IMR-90 (cell line): ENCODE data around the gene GPRIN2. TPM values are rescaled to one million over a fixed set of nuclear protein-coding genes. Genes with fewer than 3 reads are reported as not detected.
"Not testable (repeated sequence)": the region's sequence is repeated elsewhere in the genome, so short reads cannot be mapped to it uniquely, and the experiment has no call there.

ENCODE experiments used
- ATAC-seq: fragments of 200-7000 bp; cut with Tn5 transposase; 2 replicates; pipeline ENCODE4 v1.9.1; 2020; ENCODE audit warnings: low read depth, mild to moderate bottlenecking, moderate library complexity
- BruUV-seq: library from RNA; stranded (reverse); fragments of 400-500 nt; replicated peaks from 2 replicates; lab custom pipeline; 2021; lab: Mats Ljungman, UMichigan
- CTCF ChIA-PET: fragments of 300-600 bp; formaldehyde crosslinking; extraction: SDS; loops from one replicate; lab custom pipeline; 2021; ENCODE audit warnings: antibody characterized with exemption; lab: Yijun Ruan, JAX
- POLR2A ChIA-PET: fragments of 300-600 bp; sonication (Branson Sonifier 250); formaldehyde crosslinking; loops from one replicate; lab custom pipeline; 2022; ENCODE audit warnings: antibody characterized with exemption; ENCODE audit not compliant: unreplicated experiment; lab: Charles Lee
- DNase-seq: peaks from one replicate; pipeline ENCODE4 v3.0.0; 2013
- H2AFZ ChIP-seq: replicated peaks from 2 replicates; pipeline ENCODE3; 2013; ENCODE audit warnings: low read length, mild to moderate bottlenecking; ENCODE audit not compliant: poor library complexity
- H2AK5ac ChIP-seq: 2 replicates; pipeline ENCODE4 v1.6.1; 2013; ENCODE audit warnings: low read depth, low read length, inconsistent platforms
- H2AK9ac ChIP-seq: replicated peaks from 2 replicates; pipeline ENCODE3; 2013; ENCODE audit warnings: mild to moderate bottlenecking, low read depth, low read length, moderate library complexity; ENCODE audit not compliant: poor library complexity
- H2BK120ac ChIP-seq: 2 replicates; pipeline ENCODE4 v1.6.1; 2013; ENCODE audit warnings: low read depth, low read length, inconsistent platforms
- H2BK15ac ChIP-seq: 3 replicates; pipeline ENCODE4 v1.6.1; 2013; ENCODE audit warnings: low read depth, low read length, inconsistent platforms
- H2BK20ac ChIP-seq: 2 replicates; pipeline ENCODE4 v1.6.1; 2013; ENCODE audit warnings: low read depth, mild to moderate bottlenecking, inconsistent platforms, low read length, moderate library complexity
- H2BK5ac ChIP-seq: 2 replicates; pipeline ENCODE4 v1.6.1; 2013; ENCODE audit warnings: mild to moderate bottlenecking, low read depth, low read length, inconsistent platforms; ENCODE audit not compliant: poor library complexity, severe bottlenecking
- H3K14ac ChIP-seq: replicated peaks from 2 replicates; pipeline ENCODE4 v1.6.1; 2013; ENCODE audit warnings: low read depth, low read length, inconsistent platforms
- H3K18ac ChIP-seq: 2 replicates; pipeline ENCODE4 v1.6.1; 2013; ENCODE audit warnings: low read depth, low read length, control low read depth
- H3K23ac ChIP-seq: 2 replicates; pipeline ENCODE4 v1.6.1; 2013; ENCODE audit warnings: low read depth, low read length, inconsistent platforms
- H3K27ac ChIP-seq: 2 replicates; pipeline ENCODE4 v1.5.1; 2013; ENCODE audit warnings: mild to moderate bottlenecking, control low read depth, low read length; ENCODE audit not compliant: insufficient read depth
- H3K27me3 ChIP-seq: 2 replicates; pipeline ENCODE4 v1.6.1; 2013; ENCODE audit warnings: low read length; ENCODE audit not compliant: control insufficient read depth, insufficient read depth
- H3K36me3 ChIP-seq: 2 replicates; pipeline ENCODE4 v1.6.1; 2013; ENCODE audit warnings: low read length, mixed read lengths; ENCODE audit not compliant: control insufficient read depth, insufficient read depth
- H3K4ac ChIP-seq: 2 replicates; pipeline ENCODE4 v1.6.1; 2013; ENCODE audit warnings: low read depth, low read length, inconsistent platforms
- H3K4me1 ChIP-seq: 2 replicates; pipeline ENCODE4 v1.6.1; 2013; ENCODE audit warnings: low read length, mixed read lengths; ENCODE audit not compliant: control insufficient read depth, insufficient read depth
- H3K4me2 ChIP-seq: 2 replicates; pipeline ENCODE4 v1.6.1; 2013; ENCODE audit warnings: low read depth, mild to moderate bottlenecking, control low read depth, low read length, moderate library complexity
- H3K4me3 ChIP-seq: 2 replicates; pipeline ENCODE4 v1.5.1; 2013; ENCODE audit warnings: low read depth, mild to moderate bottlenecking, control low read depth, low read length, moderate library complexity; ENCODE audit not compliant: insufficient read depth
- H3K56ac ChIP-seq: 2 replicates; pipeline ENCODE4 v1.6.1; 2013; ENCODE audit warnings: low read length, inconsistent platforms; ENCODE audit not compliant: insufficient read depth; ENCODE audit errors: extremely low read depth
- H3K79me1 ChIP-seq, 2 experiments: 2 replicates each; pipeline ENCODE4 v1.6.1; 2013; ENCODE audit warnings: low read length in 2 of 2, inconsistent platforms in 1 of 2, low read depth in 1 of 2
- H3K9ac ChIP-seq: 2 replicates; pipeline ENCODE4 v1.6.1; 2013; ENCODE audit warnings: low read depth, low read length, control low read depth
- H3K9me1 ChIP-seq: 2 replicates; pipeline ENCODE4 v1.6.1; 2013; ENCODE audit warnings: low read length, inconsistent platforms; ENCODE audit not compliant: insufficient read depth
- H3K9me3 ChIP-seq: 2 replicates; pipeline ENCODE4 v1.6.1; 2013; ENCODE audit warnings: low read length; ENCODE audit not compliant: control insufficient read depth, insufficient read depth
- H4K20me1 ChIP-seq: 2 replicates; pipeline ENCODE4 v1.6.1; 2013; ENCODE audit warnings: low read length, inconsistent platforms; ENCODE audit not compliant: insufficient read depth
- H4K5ac ChIP-seq: 2 replicates; pipeline ENCODE4 v1.6.1; 2013; ENCODE audit warnings: mild to moderate bottlenecking, low read depth, low read length, control low read depth
- H4K8ac ChIP-seq, 2 experiments: 2 replicates each; pipeline ENCODE4 v1.6.1; 2013; ENCODE audit warnings: low read depth in 2 of 2, low read length in 2 of 2, control low read depth in 1 of 2, inconsistent platforms in 1 of 2
- H4K91ac ChIP-seq: 2 replicates; pipeline ENCODE4 v1.6.1; 2013; ENCODE audit warnings: low read depth, low read length, inconsistent platforms; ENCODE audit not compliant: insufficient read depth
- WGBS, 2 experiments: methylation state at CpG; one replicate each; pipeline versions ENCODE4 v1.1.5 to v1.1.7; 2013; ENCODE audit warnings: missing lambda C conversion rate in 2 of 2; ENCODE audit not compliant: insufficient read length in 1 of 2; ENCODE audit errors: extremely low coverage in 2 of 2; 5-methylcytosine and 5-hydroxymethylcytosine counted together
- dilution Hi-C: fragments of 300-500 bp; cut with HindIII; formaldehyde crosslinking; loops from one replicate; pipeline ENCODE4 v1.14.3; 2018; ENCODE audit warnings: low sequenced_read_pairs; ENCODE audit not compliant: unreplicated experiment
- in situ Hi-C: fragments of 300-500 bp; cut with MboI; formaldehyde crosslinking; loops from 3 replicates; pipeline ENCODE4 v1.14.3; 2019; ENCODE audit warnings: low sequenced_read_pairs, inconsistent platforms, mixed read lengths
- intact Hi-C: fragments of 100-400 bp; cut with micrococcal nuclease; formaldehyde crosslinking; loops from 2 replicates; pipeline ENCODE4 v1.10.0; 2022
- polyA plus RNA-seq, 3 experiments: library from polyadenylated mRNA; depleted of rRNA; stranded (reverse); fragments of >200 nt; gene quantifications; 2 replicates each; pipeline ENCODE4 v1.2.3, GENCODE V29; 2012; ENCODE audit warnings: low replicate concordance in 1 of 3
- total RNA-seq: library from RNA; depleted of rRNA; stranded (reverse); fragments of >200 nt; gene quantifications from 2 replicates; pipeline ENCODE4 v1.2.3, GENCODE V29; 2012

GPRIN2 gene
- total and polyA plus RNA-seq, 2 of the 4 experiments (the other 2 are of a cell fraction), result under 0.01 TPM; not detected in 1

DNA sequence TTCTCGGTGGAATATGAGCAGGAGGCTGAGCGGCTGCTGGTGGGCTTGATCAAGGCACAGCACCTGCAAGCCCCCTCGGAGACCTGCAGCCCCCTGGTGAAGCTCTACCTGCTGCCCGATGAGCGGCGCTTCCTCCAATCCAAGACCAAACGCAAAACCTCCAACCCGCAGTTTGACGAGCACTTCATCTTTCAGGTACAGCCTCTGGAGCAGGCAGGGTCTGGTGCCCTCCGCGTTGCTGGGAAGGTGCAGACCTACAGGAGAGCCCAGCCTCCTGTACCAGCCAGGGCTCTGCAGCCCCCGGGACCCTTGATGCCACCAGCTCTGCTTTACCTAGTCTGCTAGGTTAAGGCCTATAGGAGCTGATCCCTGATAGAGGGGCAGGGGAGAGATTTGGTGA, 25.5 kb upstream of the GPRIN2 start:
- H3K4ac ChIP-seq, H3K36me3 ChIP-seq, H3K27me3 ChIP-seq, CTCF ChIA-PET, H3K23ac ChIP-seq, H2AK9ac ChIP-seq, H4K91ac ChIP-seq, H3K9me1 ChIP-seq, H3K14ac ChIP-seq, H4K20me1 ChIP-seq, H2BK15ac ChIP-seq, H2BK5ac ChIP-seq, H4K5ac ChIP-seq, intact Hi-C loops, H3K18ac ChIP-seq, in situ Hi-C loops, H3K27ac ChIP-seq, H2AFZ ChIP-seq, BruUV-seq, H3K4me1 ChIP-seq, H2BK20ac ChIP-seq, ATAC-seq, H3K4me2 ChIP-seq, dilution Hi-C loops, H3K9ac ChIP-seq, H3K79me1 ChIP-seq, H2AK5ac ChIP-seq, H2BK120ac ChIP-seq, H3K9me3 ChIP-seq, H3K4me3 ChIP-seq, DNase-seq, H3K56ac ChIP-seq, POLR2A ChIA-PET, H4K8ac ChIP-seq: not testable (repeated sequence)
- no CpG with 5 or more reads among the region's 12 CpGs for WGBS, 2 experiments

DNA sequence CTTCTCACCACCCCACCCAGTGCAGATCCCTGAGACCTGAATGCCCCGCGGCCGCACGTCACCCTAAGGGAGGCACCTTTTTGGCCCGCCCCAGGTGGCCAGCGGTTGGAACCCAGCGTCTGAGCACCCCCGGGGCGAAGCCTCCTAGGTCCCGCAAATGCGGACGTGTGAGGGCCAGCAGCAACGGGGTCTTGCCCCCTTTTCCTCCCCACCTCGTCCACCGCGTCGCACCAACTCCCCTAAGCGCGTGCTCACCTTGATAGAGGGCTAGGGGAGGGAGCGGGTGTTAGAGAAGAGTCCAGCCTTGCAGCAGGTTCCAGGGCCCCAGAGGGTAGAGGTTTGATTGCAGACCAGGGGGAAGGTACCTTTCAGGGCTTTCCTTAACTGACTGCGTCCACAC, 22.9 kb upstream of the GPRIN2 start:
- ATAC-seq, BruUV-seq, H3K14ac ChIP-seq, H3K9me1 ChIP-seq, H4K5ac ChIP-seq, H4K20me1 ChIP-seq, intact Hi-C loops, H2BK15ac ChIP-seq, H3K36me3 ChIP-seq, H3K23ac ChIP-seq, H3K27me3 ChIP-seq, H3K18ac ChIP-seq, H3K4me2 ChIP-seq, H3K56ac ChIP-seq, DNase-seq, H2AK9ac ChIP-seq, in situ Hi-C loops, H2BK5ac ChIP-seq, H3K79me1 ChIP-seq, H4K8ac ChIP-seq, dilution Hi-C loops, H3K4ac ChIP-seq, POLR2A ChIA-PET, H2AFZ ChIP-seq, H2AK5ac ChIP-seq, H3K4me3 ChIP-seq, H3K9me3 ChIP-seq, H2BK20ac ChIP-seq, CTCF ChIA-PET, H3K4me1 ChIP-seq, H3K9ac ChIP-seq, H3K27ac ChIP-seq, H2BK120ac ChIP-seq, H4K91ac ChIP-seq: not testable (repeated sequence)
- WGBS, 2 experiments, result no CpG with 5 or more reads among the region's 21 CpGs
